BJ (cell line): Measurements from ENCODE around the gene CTTNBP2. TPM values are rescaled to one million over a fixed set of nuclear protein-coding genes. Genes with fewer than 3 reads are reported as not detected.

Source experiments
- CTCF ChIA-PET: fragments of 350-600 bp; formaldehyde crosslinking; extraction: SDS; loops from one replicate; lab custom pipeline; 2021; ENCODE audit warnings: antibody characterized with exemption, inconsistent platforms; lab: Yijun Ruan, JAX
- POLR2A ChIA-PET: fragments of 300-600 bp; sonication (Branson Sonifier 250); formaldehyde crosslinking; extraction: SDS; loops from one replicate; lab custom pipeline; 2021; ENCODE audit warnings: antibody characterized with exemption; lab: Charles Lee
- DNase-seq: peaks from one replicate; pipeline ENCODE4 v3.0.0-alpha.2; 2011; ENCODE audit warnings: low read depth
- H3K27me3 ChIP-seq: 2 replicates; pipeline ENCODE4 v1.6.0; 2011; ENCODE audit warnings: low read length; ENCODE audit not compliant: control insufficient read depth, insufficient read depth
- H3K36me3 ChIP-seq: 2 replicates; pipeline ENCODE4 v1.5.1; 2011; ENCODE audit warnings: low read length; ENCODE audit not compliant: control insufficient read depth, insufficient read depth
- H3K4me3 ChIP-seq: 2 replicates; pipeline ENCODE4 v1.5.1; 2011; ENCODE audit warnings: low read depth, mild to moderate bottlenecking, control low read depth, low read length
- polyA minus RNA-seq: library from RNA; depleted of rRNA, polyadenylated mRNA; stranded (reverse); fragments of >200 nt; gene quantifications from 2 replicates; pipeline ENCODE4 v1.2.3, GENCODE V29; 2011; rRNA and poly(A)+ RNA removed
- polyA plus RNA-seq: library from polyadenylated mRNA; depleted of rRNA; stranded (reverse); fragments of >200 nt; gene quantifications from 2 replicates; pipeline ENCODE4 v1.2.3, GENCODE V29; 2011; rRNA removed
- TF ChIP-seq, protein P1 (sequence below): IDR thresholded peaks from 2 replicates; pipeline ENCODE4 v1.5.1; 2011; ENCODE audit warnings: low read depth, mild to moderate bottlenecking, control low read depth, inconsistent platforms, low read length, moderate library complexity; ENCODE audit not compliant: insufficient read depth

Gene CTTNBP2
- polyA plus RNA-seq (0.34 and 0.37 TPM in 2 replicates), polyA minus RNA-seq (0.41 and 0.76 TPM in 2 replicates)

DNA sequence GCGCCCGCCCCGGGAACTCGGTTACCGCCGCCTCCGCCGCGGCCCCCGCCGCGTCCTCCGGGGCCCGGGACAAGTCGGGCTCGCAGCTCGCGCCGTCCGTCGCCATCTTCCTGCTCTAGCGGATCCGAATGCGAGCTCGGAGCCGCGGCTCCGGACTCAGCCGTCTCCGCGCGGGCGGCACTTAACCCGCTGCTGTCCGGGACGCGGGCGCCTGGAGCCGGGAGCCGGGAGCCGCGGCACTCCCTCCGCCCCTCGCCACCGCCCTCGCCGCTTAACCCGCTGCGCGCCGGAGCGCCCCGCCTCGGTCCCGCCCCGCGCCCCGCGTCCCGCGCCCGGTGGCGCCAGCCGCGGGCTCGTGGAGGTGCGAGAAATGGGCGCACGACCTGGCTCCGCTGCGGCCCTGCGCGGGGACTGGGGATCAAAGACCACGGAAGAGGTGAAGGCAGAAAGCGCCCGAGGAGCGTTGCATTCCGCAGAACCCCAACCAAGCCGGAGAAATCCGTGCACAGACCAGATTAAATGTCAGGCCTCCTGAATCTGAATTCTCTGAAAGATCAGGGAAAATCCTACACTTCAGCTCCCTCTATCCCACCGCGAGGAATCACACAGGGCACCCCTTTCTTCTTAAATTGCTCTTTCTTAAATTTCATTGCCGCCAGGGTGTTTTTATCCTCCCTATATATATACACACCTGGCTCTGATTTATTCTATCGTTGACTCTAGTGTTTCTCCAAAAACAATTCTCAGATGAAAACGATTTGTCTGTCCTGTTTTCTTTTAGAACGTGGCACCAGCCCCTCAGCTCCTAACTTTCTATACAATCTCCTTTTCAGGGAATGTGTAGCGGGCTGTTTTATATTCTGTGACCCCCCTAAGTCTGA is at the start of gene CTTNBP2:
CTTNBP2 (minus strand) TSS at position 132 of the 881 bp plus-strand sequence; CDS start at position 106, 26 bp downstream.
- Histone ChIP-seq H3K36me3 (no peaks in the 10 kb centered on the region), H3K27me3 (peaks cover 23% of the 10 kb centered on the region), H3K4me3 (peak within 1 kb of the TSS; percentile 39)
- ChIA-PET POLR2A (no interaction called here), CTCF (no interaction called here)
- TF ChIP-seq, protein P1, sequence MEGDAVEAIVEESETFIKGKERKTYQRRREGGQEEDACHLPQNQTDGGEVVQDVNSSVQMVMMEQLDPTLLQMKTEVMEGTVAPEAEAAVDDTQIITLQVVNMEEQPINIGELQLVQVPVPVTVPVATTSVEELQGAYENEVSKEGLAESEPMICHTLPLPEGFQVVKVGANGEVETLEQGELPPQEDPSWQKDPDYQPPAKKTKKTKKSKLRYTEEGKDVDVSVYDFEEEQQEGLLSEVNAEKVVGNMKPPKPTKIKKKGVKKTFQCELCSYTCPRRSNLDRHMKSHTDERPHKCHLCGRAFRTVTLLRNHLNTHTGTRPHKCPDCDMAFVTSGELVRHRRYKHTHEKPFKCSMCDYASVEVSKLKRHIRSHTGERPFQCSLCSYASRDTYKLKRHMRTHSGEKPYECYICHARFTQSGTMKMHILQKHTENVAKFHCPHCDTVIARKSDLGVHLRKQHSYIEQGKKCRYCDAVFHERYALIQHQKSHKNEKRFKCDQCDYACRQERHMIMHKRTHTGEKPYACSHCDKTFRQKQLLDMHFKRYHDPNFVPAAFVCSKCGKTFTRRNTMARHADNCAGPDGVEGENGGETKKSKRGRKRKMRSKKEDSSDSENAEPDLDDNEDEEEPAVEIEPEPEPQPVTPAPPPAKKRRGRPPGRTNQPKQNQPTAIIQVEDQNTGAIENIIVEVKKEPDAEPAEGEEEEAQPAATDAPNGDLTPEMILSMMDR, result no peak
- no peak for DNase-seq

DNA sequence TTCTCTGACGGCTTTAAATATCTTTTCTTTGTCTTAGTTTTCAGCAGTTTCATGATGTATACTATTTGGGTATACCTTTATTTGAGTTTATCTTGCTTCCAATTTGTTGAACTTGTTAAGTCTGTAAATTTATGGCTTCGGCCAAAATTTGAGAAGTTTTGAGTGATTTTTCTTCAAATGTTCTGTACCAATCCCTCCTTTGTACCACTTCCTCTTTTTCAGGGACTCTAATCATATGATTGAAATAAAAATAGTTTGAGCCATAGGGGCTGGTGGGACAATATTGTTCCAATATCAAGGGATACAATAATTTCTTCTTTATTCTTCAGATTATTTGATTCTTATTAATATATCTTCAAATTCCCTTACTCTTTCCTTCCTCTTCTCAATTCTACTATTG is 43.1 kb upstream of the CTTNBP2 start:
- CTCF ChIA-PET, result no interaction called here

GRCh38 chr7:117912421-117912820 is 39.2 kb upstream of the CTTNBP2 start:
- H3K4me3 ChIP-seq, result no peak overlapping the region
- TF ChIP-seq, protein P1, result no peak
- H3K36me3 ChIP-seq, result no peaks in the 10 kb centered on the region
- H3K27me3 ChIP-seq, result no peaks in the 10 kb centered on the region
- CTCF ChIA-PET, result no interaction called here
- no peak for DNase-seq
- POLR2A ChIA-PET, result no interaction called here

More for the DNA sequence above, 43.1 kb upstream of the CTTNBP2 start:
- H3K4me3 ChIP-seq, result no peak overlapping the region
- TF ChIP-seq, protein P1, result no peak
- POLR2A ChIA-PET, result no interaction called here
- no peaks in the 10 kb centered on the region for H3K36me3 ChIP-seq
- no peaks in the 10 kb centered on the region for H3K27me3 ChIP-seq
- DNase-seq, result no peak

- H3K27me3 ChIP-seq, result no peaks in the 10 kb centered on the region
- no peak overlapping the region for H3K4me3 ChIP-seq
- CTCF ChIA-PET, result no interaction called here
- TF ChIP-seq, protein P1, result no peak
- POLR2A ChIA-PET, result no interaction called here
- no peak for DNase-seq
- H3K36me3 ChIP-seq, result no peaks in the 10 kb centered on the region
Measured at GRCh38 chr7:117908031-117908795, 35.0 kb upstream of the CTTNBP2 start.
